ENCODE data around the gene STX16.

DNA sequence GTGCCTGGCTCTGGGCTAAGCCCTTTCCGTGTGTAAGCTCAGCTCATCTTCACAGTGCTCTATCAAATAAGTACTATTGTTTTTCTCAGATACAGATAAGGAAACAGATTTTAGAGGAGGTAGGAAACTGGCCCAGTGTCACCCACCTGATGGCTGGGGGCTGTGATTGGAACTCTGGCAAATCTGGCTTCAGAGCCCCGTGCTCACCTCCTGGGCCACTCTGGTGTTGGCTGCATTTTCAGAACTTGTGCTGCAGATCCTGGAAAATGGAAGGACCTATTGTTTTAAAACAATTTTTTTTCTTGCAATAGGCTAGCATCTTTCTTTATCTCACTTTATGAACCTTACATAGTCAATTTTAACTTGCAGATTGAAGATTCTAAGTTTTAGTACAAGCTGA, 5.7 kb downstream of the STX16 start:
- TF ChIP-seq, protein P1, sequence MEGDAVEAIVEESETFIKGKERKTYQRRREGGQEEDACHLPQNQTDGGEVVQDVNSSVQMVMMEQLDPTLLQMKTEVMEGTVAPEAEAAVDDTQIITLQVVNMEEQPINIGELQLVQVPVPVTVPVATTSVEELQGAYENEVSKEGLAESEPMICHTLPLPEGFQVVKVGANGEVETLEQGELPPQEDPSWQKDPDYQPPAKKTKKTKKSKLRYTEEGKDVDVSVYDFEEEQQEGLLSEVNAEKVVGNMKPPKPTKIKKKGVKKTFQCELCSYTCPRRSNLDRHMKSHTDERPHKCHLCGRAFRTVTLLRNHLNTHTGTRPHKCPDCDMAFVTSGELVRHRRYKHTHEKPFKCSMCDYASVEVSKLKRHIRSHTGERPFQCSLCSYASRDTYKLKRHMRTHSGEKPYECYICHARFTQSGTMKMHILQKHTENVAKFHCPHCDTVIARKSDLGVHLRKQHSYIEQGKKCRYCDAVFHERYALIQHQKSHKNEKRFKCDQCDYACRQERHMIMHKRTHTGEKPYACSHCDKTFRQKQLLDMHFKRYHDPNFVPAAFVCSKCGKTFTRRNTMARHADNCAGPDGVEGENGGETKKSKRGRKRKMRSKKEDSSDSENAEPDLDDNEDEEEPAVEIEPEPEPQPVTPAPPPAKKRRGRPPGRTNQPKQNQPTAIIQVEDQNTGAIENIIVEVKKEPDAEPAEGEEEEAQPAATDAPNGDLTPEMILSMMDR (IDR thresholded peaks at IDR 0.05; ENCODE audit: insufficient read depth, low read length) = no peak
- TF ChIP-seq, protein P2, sequence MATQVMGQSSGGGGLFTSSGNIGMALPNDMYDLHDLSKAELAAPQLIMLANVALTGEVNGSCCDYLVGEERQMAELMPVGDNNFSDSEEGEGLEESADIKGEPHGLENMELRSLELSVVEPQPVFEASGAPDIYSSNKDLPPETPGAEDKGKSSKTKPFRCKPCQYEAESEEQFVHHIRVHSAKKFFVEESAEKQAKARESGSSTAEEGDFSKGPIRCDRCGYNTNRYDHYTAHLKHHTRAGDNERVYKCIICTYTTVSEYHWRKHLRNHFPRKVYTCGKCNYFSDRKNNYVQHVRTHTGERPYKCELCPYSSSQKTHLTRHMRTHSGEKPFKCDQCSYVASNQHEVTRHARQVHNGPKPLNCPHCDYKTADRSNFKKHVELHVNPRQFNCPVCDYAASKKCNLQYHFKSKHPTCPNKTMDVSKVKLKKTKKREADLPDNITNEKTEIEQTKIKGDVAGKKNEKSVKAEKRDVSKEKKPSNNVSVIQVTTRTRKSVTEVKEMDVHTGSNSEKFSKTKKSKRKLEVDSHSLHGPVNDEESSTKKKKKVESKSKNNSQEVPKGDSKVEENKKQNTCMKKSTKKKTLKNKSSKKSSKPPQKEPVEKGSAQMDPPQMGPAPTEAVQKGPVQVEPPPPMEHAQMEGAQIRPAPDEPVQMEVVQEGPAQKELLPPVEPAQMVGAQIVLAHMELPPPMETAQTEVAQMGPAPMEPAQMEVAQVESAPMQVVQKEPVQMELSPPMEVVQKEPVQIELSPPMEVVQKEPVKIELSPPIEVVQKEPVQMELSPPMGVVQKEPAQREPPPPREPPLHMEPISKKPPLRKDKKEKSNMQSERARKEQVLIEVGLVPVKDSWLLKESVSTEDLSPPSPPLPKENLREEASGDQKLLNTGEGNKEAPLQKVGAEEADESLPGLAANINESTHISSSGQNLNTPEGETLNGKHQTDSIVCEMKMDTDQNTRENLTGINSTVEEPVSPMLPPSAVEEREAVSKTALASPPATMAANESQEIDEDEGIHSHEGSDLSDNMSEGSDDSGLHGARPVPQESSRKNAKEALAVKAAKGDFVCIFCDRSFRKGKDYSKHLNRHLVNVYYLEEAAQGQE (IDR thresholded peaks at IDR 0.05; ENCODE audit: insufficient replicate concordance, low read depth) = no peak
- TF ChIP-seq POLR2AphosphoS5 (IDR thresholded peaks at IDR 0.05; ENCODE audit: low read depth) = no peak
- no peak for TF ChIP-seq GABPA (IDR thresholded peaks at IDR 0.05; ENCODE audit: low read depth)
- TF ChIP-seq SPI1 (IDR thresholded peaks at IDR 0.05; ENCODE audit: borderline replicate concordance, low read depth) = no peak

All from HL-60 (cell line).